Epithelial cell of esophagus (primary cell): ENCODE results near the gene GABBR2.

ENCODE experiments used
- DNase-seq: peaks from one replicate; pipeline ENCODE4 v3.0.0; 2010; ENCODE audit warnings: low read depth
- H3K4me3 ChIP-seq: 2 replicates; pipeline ENCODE4 v1.5.1; 2011; ENCODE audit warnings: mild to moderate bottlenecking, low read length, control low read depth
- CTCF ChIP-seq: IDR thresholded peaks from 2 replicates; pipeline ENCODE4 v1.5.1; 2011; ENCODE audit warnings: low read depth, mild to moderate bottlenecking, low read length, control low read depth, inconsistent platforms; ENCODE audit not compliant: insufficient read depth; ENCODE audit errors: missing control alignments

GABBR2 gene

GRCh38 chr9:98520221-98520960 is 188.3 kb downstream of the GABBR2 start:
- TF ChIP-seq CTCF, result no peak
- DNase-seq, result no peak
- H3K4me3 ChIP-seq, result no peak overlapping the region

- no peak overlapping the region for H3K4me3 ChIP-seq
- DNase-seq, result no peak
- TF ChIP-seq CTCF, result no peak
These were observed 189.1 kb downstream of the GABBR2 start for GRCh38 chr9:98519641-98520040.

- TF ChIP-seq CTCF, result no peak
- no peak for DNase-seq
These were observed 190.2 kb downstream of the GABBR2 start for GRCh38 chr9:98518556-98518955.

GRCh38 chr9:98517761-98518160 is 191.0 kb downstream of the GABBR2 start:
- no peak for DNase-seq
- H3K4me3 ChIP-seq, result no peak overlapping the region
- no peak for TF ChIP-seq CTCF

More at GRCh38 chr9:98518556-98518955, 190.2 kb downstream of the GABBR2 start:
- H3K4me3 ChIP-seq, result no peak overlapping the region

GRCh38 chr9:98516897-98517503 is 191.7 kb downstream of the GABBR2 start:
- no peak overlapping the region for H3K4me3 ChIP-seq
- TF ChIP-seq CTCF, result no peak
- no peak for DNase-seq

GRCh38 chr9:98516205-98516896 is 192.4 kb downstream of the GABBR2 start:
- TF ChIP-seq CTCF, result no peak
- no peak overlapping the region for H3K4me3 ChIP-seq
- DNase-seq, result no peak
